T-helper 1 cell (primary cell): ENCODE results near the gene AKR1C2.
"Not testable (repeated sequence)": the region's sequence is repeated elsewhere in the genome, so short reads cannot be mapped to it uniquely, and the experiment has no call there.

Experiments used
- DNase-seq, 5 donors: peaks; one replicate each; pipeline ENCODE4 v3.0.0-alpha.2; 2012 to 2020
- total RNA-seq, 4 donors: gene quantifications; one replicate each; lab custom pipeline; 2026; lab: John Stamatoyannopoulos, UW

Gene AKR1C2
- 0 to 1.7 (median 0.42) reads per million in 4 donors for total RNA-seq

DNA sequence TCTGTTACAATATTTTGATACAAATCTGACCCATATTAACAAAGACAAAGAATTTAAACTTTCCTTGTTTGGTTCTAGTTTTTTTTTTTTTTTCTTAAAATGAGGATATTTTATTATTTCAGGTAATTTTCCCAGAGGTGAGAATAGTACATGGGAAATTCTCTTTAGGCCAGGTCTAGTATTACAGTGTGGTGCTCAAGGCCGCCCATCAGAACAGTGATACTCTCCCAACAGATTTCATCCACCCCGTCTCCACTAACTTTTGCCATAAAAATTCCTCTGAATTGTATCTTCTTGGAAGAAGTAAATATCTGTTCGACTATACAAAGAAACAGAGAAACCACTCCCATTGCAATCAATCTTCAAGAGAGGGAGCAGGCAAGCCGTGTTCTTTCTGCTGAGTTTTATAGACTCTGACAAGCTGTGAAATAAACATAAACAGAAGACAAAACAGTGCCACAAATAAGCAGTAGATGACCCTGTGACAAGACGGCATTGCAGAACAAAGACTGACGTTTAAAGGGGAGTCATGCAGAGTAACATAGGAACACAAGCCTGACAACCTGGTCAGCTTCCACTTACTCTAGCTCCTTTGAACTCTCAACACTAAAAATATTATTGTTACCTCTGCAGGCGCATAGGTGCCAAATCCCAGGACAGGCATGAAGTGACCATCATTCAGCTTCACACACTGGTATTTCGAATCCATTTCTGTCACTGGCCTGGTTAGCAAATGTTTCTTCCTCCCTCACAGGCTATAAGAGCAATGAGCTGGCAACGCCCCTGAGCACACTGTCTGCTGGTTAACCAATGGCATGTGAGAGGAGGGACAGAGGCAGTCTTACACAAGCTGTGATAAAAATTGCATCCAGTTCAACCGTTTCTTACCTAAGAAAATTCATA is at the start of gene AKR1C2:
AKR1C2 (minus strand) TSS at position 731 of the 903 bp plus-strand sequence; CDS start at position 709, 22 bp downstream.
- DNase-seq: not testable (repeated sequence)

DNA sequence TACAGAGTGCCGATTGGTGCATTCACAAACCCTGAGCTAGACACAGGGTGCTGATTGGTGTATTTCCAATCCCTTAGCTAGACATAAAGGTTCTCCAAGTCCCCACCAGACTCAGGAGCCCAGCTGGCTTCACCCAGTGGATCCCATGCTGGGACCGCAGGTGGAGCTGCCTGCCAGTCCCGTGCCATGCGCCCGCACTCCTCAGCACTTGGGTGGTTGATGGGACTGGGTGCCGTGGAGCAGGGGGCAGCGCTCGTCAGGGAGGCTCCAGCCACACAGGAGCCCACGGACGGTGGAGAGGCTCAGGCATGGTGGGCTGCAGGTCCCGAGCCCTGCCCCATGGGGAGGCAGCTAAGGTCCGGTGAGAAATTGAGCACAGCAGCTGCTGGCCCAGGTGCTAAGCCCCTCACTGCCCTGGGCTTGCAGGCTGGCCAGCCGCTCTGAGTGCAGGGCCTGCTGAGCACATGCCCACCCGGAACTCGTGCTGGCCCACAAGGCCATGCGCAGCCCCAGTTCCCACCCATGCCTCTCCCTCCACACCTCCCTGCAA is 49.4 kb upstream of the AKR1C2 start:
- not testable (repeated sequence) for DNase-seq

DNA sequence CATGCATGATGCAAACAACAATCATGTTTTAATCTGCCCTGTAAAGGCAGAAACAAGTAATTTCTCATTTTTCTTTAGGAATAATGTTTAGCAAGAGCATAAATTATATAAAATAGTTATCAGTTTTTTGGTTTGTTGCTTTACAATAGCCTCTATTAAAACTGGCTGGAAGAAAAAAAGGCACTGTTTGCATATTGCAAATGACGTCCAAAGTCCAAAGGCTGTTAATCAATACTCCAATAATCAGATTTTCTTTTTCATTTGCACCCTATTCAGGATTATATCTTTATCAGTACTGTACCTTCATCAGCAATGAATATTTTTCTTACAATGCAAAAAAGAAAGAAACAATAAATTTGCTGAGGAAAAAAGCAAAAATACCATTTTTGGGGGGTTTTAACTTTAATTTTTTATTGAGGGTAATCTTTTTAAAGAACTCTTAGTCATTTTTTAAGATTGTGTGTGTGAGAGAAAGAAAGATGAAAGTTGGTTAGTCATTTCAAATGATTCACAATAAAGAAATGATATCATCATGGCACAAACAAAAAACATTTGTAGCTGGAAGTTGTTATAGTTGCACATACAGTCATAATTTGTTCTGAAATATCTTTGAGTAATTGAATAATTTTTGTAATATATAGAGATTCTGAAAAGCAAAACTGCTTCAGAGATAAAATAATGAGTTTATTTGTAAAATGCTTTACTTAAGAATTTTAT is 44.4 kb upstream of the AKR1C2 start:
- no peak for DNase-seq

DNA sequence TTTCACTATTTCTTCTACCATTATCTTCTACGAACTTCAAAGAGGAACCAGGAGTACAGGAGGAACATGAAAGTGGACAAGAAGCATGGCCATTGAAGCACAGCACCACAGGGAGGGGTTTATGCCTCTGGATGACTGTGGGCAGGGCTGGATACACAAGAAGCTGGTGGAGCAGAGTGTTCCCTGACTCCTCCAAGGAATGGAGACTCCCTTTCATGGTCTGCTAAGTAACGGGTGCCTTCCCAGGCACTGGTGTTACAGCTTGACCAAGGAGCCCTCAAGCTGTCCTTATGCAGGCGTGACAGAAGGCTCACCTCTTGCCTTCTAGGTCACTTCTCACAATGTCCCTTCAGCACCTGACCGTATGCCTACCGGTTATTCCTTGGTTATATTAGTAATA is 43.4 kb upstream of the AKR1C2 start:
- DNase-seq: not testable (repeated sequence)

DNA sequence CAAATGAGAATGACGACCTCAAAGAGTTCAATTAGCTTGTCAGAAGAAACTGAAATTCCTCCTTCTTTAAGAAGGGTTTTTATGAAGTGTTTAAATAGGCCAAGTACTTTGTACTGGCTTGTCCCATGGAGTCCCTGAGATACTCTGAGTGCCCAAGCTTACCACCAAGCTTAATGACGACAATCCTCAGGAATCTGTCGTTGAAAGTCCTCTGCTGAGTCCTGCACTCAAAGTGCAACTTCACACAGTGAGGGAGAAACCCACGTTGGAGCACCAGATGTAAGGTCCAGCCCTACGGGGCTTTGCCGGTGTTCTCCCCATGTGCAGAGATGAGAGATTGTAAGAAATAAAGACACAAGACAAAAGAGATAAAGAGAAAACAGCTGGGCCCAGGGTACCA is 42.8 kb upstream of the AKR1C2 start:
- no peak for DNase-seq

DNA sequence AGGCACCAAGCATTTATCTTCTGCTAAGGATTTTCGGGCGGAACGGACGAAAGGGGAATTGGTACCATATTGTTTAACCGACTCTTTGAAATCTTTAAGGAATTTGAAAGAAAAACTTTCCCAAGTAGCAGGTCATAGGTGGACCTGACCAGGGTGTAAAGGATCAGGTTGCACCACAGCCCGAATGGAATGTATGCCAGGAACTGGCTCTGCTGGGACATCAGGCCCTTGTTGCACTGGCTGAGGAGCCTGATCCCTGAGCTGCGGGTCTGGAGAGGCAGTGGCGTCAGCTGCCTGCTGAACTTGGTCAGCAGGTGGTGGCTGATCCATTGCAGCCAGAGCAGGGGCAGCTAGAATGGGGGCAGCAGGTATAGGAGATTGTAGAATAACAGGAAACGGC is 41.4 kb upstream of the AKR1C2 start:
- DNase-seq: no peak

DNA sequence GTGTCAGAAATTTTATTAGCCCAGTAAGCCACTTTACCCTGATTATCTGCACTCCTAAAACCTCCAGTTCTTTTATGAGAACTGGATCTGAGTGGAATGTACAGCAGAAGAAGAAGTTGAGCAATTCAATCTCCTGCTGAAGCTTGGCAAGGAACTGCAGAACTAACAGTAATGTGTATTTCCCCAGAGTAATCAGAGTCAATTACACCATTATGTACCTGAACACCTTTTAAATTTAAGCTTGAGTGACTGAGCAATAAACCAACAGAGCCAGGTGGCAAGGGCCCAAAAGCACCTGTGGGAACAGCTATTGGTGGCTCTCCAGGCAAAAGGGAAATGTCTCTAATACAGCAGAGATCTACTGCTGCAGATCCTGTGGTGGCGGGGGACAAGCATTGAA is 40.1 kb upstream of the AKR1C2 start:
- no peak for DNase-seq

DNA sequence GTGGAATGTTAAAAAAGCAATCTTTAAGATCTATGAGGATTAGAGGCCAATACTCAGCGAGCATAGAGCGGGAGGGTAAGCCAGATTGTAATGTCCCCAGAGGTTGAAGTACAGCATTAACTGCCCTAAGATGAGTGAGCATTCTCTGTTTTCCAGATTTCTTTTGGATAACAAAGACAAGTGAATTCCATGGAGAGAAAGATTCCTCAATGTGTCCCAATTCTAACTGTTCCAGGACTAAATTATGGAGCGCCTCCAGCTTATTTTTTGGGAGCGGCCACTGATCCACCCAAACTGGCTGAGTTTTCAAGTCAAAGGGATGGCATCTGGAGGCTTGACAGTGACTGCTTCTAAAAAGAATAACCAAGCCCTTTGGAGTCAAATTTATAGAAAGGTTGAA is 39.3 kb upstream of the AKR1C2 start:
- DNase-seq: no peak

DNA sequence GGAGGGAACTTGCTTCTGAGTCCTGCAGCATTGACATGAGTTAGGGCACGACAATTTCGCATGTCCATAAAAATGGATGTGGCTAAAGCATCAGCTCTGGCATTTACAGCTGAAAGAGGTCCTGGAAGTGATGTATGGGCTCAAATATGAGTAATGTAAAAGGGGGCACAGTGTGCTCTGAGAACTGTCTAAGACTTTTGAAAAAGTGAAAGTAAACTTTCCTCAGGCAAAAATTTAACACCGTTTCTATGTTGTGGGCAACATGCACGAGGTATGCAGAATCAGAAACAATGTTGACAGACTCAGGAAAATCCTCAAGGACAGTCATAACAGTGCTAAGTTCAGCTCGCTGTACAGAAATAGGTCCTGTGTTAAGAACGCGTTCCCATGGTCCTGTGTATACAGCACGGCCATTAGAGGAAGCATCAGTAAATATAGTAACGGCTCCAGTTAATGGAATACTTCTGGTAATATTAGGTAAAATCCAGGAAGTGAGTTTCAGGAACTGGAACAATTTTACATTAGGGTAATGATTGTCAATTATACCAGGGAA is 37.9 kb upstream of the AKR1C2 start:
- DNase-seq: no peak

DNA sequence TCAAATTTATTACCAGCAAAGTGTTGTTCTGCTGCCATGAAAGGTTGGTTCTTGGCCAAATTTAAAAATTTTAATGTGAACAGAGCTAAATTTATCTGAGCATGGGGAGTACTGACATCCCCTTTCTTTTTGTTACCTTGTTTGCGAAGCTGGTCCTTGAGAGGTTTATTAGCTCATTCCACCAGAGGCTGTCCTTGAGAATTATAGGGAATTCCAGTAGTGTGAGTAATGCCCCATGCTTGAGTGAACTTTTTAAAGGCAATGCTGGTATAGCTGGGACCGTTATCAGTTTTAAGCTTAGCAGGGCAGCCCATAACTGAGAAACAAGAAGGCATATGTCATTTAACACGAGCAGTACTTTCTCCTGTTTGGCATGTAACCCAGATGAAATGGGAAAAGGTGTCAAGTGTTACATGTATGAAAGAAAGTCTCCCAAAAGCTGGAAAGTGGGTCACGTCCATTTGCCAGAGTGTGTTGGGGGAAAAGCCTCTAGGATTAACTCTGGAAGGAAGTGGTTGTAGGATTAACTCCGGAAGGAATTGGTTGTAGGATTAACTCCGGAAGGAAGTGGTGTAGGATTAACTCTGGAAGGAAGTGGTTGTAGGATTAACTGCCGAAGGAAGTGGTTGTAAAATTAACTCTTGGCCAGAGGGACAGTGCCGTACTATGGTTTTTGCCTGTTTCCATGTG is 37.3 kb upstream of the AKR1C2 start:
- DNase-seq: no peak

DNA sequence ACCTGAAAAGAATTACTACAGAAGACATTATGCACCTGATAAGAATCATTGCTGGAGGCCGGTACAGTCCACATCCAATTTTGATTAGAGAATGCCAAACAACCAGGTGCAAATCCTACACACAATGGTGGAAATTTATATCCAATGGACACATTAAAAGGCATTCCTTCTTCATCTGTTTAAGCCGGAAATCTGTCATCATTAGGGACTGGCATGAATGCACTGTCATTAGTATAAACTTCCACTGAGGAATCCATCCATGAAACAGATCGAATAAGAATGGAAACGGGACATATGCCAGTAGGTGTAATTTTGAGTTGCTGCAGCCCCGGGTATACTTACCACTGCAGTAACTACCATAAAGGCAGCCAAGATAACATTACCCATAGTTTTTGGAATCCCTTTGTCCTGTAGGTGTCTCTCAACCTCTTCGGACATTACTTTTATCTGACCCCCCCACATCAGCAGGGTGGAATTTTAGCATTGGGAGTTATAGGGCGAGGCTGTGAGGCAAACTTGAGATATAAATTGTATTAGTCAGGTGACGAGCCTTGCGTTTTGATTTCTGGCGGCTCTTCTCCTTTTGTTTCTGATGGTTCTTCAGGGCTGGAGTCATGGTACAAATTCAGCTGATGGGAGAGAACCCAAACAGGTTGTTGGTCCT is 36.5 kb upstream of the AKR1C2 start:
- DNase-seq: no peak

DNA sequence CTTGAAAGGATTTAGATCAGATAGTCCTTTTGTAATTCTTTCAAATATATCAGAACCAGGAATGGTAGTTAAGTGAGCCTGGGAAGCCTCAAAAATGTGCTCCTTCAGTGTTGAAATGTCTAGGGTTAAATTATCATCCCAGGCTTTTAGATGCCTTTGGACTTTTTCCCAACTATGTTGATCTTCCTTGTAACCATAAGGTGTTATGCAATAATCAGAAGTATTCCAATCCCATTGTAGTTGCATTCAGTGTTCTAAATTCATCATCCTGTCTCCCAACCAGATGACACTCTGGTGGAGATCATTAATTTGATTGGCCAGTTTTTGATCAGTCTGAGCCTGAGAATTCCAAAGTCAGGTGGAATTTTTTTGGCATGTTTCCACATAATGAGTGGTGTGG is 35.1 kb upstream of the AKR1C2 start:
- DNase-seq: no peak

DNA sequence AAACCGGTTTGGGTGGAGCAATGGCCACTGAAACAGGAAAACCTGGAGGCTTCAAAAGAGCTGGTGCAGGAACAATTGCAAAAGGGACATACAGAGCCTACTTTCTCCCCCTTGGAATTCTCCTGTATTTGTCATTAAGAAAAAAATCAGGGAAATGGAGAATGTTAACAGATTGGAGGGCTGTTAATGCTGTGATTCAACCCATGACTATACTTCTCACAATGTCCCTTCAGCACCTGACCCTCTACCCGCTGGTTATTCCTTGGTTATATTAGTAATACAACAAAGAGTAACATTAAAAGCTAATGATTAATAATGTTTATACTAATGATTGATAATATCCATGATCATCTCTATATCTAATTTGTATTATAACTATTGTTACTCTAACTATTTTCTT is 34.4 kb upstream of the AKR1C2 start:
- no peak for DNase-seq

DNA sequence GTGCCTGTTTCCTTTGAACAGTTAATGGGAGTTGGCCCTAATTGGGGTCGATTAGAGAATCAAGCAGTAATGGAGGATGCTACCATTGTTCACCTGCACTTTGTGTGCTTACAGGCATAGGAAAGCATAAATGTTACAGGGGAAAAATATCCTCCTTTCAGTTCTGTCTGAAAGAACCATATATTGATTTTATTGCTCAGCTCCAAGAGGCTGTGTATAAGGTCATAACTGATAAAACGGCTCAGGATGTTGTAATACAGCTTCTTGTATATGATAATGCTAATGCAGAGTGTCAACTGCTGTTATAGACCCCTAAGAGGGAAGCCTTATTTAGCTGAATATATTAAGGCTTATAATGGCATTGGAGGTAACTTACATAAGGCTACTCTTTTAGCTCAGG is 32.9 kb upstream of the AKR1C2 start:
- no peak for DNase-seq

DNA sequence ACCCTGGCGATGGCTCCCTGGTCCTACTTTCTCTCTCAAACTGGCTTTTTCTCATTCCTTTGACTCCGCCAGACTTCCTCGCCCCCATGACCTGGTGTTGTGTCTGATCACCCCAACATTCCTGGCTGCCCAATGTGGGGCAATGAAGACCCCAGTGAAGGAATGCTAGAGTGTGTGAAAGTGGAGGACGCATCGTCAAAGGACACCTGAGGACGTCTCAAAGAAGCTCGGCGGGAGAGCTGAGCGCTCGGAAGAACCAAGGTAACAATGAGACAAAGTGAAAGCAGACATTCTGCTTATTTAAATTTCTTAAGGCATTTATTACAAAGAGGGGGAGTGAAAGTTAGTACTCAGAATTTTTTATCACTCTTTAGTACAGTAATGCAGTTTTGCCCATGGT is 31.7 kb upstream of the AKR1C2 start:
- no peak for DNase-seq

DNA sequence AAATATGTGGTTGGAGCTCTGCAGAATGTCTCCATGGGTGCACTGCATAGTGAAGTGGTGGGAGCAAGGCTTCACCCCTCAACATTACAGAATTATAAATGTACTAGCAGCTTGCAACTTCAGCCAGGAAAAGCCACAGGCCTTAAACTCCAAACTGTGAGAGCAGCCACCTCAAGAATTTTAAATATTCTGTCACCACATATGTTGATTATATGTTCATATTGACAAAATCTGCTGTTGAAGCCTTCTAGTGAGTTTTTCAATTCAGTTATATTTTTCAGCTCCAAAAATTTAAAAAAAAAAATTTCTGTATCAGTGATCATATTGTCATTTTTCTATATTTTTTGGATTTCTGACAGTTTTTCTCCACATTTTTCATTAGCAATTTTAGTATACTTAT is 30.9 kb upstream of the AKR1C2 start:
- no peak for DNase-seq

DNA sequence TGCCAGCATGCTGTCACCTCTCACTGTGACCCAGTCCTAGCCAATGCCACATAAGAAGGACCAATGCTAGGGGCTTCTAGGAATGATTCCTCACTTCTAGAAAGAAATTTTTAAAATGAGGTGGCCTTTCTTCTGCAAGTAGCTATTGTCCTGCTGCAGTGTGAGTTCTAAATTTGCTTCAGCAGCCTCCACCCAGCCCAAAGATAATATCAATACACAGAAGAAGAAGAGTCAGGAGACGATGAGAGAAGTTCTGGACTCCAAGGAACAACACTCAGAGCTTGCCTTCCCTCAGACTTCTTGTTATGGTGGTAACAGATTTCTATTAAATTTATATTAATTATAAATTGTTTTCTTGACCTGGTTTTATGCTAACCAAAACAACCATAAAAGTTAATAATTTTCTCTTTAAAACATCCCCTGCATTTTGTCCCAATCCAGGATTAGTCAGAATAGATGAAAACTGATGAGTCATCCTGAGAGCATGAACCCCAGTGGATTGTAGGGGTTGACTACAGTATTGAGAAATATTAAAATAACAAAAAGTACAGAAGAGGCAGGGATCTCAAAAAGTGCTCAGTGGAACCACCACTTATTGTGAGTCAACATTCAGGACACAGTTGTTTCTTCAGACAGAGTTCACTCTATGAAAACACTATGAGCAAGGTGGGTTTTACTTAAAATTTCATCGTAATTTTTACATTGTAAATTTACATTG is 29.6 kb upstream of the AKR1C2 start:
- no peak for DNase-seq

DNA sequence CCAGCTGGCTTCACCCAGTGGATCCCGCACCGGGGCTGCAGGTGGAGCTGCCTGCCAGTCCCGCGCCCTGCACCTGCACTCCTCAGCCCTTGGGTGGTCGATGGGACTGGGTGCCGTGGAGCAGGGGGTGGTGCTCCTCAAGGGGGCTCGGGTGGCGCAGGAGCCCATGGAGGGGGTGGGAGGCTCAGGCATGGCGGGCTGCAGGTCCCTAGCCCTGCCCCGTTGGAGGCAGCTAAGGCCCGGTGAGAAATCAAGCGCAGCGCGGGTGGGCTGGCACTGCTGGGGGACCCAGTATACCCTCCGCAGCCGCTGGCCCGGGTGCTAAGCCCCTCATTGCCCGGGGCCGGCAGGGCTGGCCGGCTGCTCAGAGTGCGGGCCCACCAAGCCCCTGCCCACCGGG is 28.8 kb upstream of the AKR1C2 start:
- DNase-seq: not testable (repeated sequence)

DNA sequence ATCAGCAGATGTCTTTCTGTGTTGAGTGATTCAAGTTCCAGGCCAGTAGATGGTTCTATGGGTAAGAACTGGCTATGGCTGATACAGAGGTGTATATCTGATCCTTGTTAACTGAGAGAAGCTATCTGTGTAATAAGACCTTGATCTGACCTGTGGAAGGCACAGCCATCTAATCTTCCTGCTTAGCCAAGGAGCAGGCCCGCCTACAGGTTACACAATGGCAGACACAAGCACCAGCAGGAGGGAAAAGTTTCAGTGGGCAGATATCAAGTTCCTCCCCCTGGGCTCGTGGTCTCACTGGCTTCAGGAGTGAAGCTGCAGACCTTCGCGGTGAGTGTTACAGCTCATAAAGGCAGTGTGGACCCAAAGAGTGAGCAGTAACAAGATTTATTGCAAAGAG is 27.9 kb upstream of the AKR1C2 start:
- not testable (repeated sequence) for DNase-seq

DNA sequence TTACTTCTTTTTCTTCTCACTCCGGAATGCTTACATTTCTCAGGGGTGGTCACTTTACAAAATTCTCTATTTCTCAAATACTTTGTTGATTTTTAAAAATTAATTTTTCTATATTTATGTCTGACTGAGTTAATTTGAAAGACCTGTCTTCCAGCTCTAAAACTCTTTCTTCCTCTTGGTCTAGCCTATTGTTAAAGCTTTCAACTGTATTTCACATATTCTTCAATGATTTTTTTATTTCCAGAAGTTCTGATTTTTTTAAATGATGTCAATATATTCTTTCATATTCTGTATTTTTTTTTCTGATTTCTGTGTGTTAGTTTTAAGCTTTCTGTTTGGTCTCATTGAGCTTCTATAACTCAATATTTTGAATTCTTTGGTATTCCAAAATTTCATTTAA is 27.3 kb upstream of the AKR1C2 start:
- DNase-seq: no peak

DNA sequence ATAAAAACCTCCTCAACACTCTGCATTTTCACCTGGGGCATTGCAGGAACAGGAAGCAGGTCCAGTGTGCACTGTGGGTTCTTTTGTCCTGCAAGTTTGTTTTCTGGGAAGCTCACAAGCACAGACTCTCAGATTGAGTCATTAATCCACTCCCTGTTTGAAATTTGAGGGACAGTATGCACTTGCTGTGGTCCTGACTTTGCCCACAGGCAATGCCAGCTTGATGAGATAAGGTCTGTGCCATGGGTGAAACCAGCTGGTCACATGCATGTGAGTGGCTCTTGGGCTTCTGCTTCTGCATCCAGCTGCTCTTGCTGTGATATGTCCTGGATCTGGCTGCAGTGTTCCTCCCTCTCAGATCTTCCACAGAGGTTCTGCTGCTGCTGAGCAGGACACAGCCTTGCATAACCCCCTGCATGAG is 21.8 kb upstream of the AKR1C2 start:
- not testable (repeated sequence) for DNase-seq
